GM12878 (cell line): ENCODE measurements around the gene PYM1. TPM values are rescaled to one million over a fixed set of nuclear protein-coding genes. Genes with fewer than 3 reads are reported as not detected.

Source experiments
- ATAC-seq: fragments of 200-7000 bp; cut with Tn5 transposase; 3 replicates; pipeline ENCODE4 v1.9.1; 2020; ENCODE audit warnings: mild to moderate bottlenecking, moderate library complexity
- BruUV-seq: library from RNA; stranded (reverse); fragments of 400-500 nt; replicated peaks from 2 replicates; lab custom pipeline; 2021; lab: Mats Ljungman, UMichigan
- CTCF ChIA-PET: fragments of 300-600 bp; sonication (Branson Sonifier 250); formaldehyde crosslinking; extraction: SDS; loops from one replicate; lab custom pipeline; 2021; ENCODE audit warnings: inconsistent platforms; lab: Yijun Ruan, JAX
- POLR2A ChIA-PET: fragments of 350-600 bp; formaldehyde crosslinking; extraction: SDS; loops from one replicate; lab custom pipeline; 2021; ENCODE audit warnings: inconsistent platforms; lab: Charles Lee
- RAD21 ChIA-PET: fragments of 300-600 bp; sonication (Branson Sonifier 250); formaldehyde crosslinking; loops from one replicate; lab custom pipeline; 2023; ENCODE audit warnings: antibody characterized with exemption; ENCODE audit not compliant: unreplicated experiment; lab: Charles Lee
- SMC1A ChIA-PET: fragments of 300-600 bp; sonication (Branson Sonifier 250); formaldehyde crosslinking; loops from one replicate; lab custom pipeline; 2023; ENCODE audit not compliant: unreplicated experiment, uncharacterized antibody; lab: Charles Lee
- DNase-seq: peaks from one replicate; pipeline ENCODE4 v3.0.0-alpha.2; 2011; ENCODE audit warnings: low read depth, low spot score
- FAIRE-seq: peaks from 3 replicates; lab custom pipeline; 2011; peaks lifted over from hg19 to GRCh38; lab: Jason Lieb, UNC
- H2AFZ ChIP-seq: 2 replicates; pipeline ENCODE4 v1.6.0; 2011; ENCODE audit warnings: low read depth, low read length, control low read depth; ENCODE audit not compliant: control insufficient read depth
- H3K27ac ChIP-seq: 2 replicates; pipeline ENCODE4 v1.5.1; 2011; ENCODE audit warnings: control low read depth; ENCODE audit not compliant: control insufficient read depth, insufficient read depth
- H3K27me3 ChIP-seq, 2 experiments: replicated peaks in 1 of 2; 2 replicates each; pipeline versions ENCODE4 v1.6.0 to v1.6.1; 2011; ENCODE audit warnings: low read length in 1 of 2; ENCODE audit not compliant: control insufficient read depth in 2 of 2, insufficient read depth in 2 of 2
- H3K36me3 ChIP-seq, 2 experiments: 2 replicates each; pipeline ENCODE4 v1.5.1; 2011; ENCODE audit warnings: low read length in 1 of 2; ENCODE audit not compliant: control insufficient read depth in 2 of 2, insufficient read depth in 2 of 2
- H3K4me1 ChIP-seq: 2 replicates; pipeline ENCODE4 v1.6.1; 2011; ENCODE audit warnings: mild to moderate bottlenecking, low read length, moderate library complexity, mixed read lengths; ENCODE audit not compliant: control insufficient read depth, insufficient read depth
- H3K4me2 ChIP-seq: 2 replicates; pipeline ENCODE4 v1.6.0; 2011; ENCODE audit warnings: control low read depth; ENCODE audit not compliant: control insufficient read depth, insufficient read depth
- H3K4me3 ChIP-seq: fragments of 200-600 bp; sonication (generic); 2 replicates; pipeline ENCODE4 v1.5.1; 2016
- H3K79me2 ChIP-seq: 2 replicates; pipeline ENCODE4 v1.6.0; 2011; ENCODE audit warnings: low read length; ENCODE audit not compliant: control insufficient read depth, insufficient read depth
- H3K9ac ChIP-seq: 2 replicates; pipeline ENCODE4 v1.8.0; 2011; ENCODE audit warnings: low read length, control low read depth, mixed read lengths; ENCODE audit not compliant: control insufficient read depth, insufficient read depth
- H3K9me3 ChIP-seq: replicated peaks from 3 replicates; pipeline ENCODE4 v1.5.1; 2011; ENCODE audit warnings: mild to moderate bottlenecking, low read length; ENCODE audit not compliant: control insufficient read depth, insufficient read depth
- H4K20me1 ChIP-seq: 2 replicates; pipeline ENCODE4 v1.6.0; 2011; ENCODE audit not compliant: control insufficient read depth, insufficient read depth
- CREB1 ChIP-seq: IDR thresholded peaks from 2 replicates; pipeline ENCODE4 v1.6.1; 2012; ENCODE audit warnings: low read depth, mild to moderate bottlenecking, inconsistent platforms
- GATAD2B ChIP-seq: fragments of 450-650 bp; conservative IDR thresholded peaks from 2 replicates; pipeline ENCODE4 v1.6.1; 2017; ENCODE audit warnings: low read depth, mild to moderate bottlenecking, moderate library complexity
- KAT2A ChIP-seq: conservative IDR thresholded peaks from 2 replicates; pipeline ENCODE4 v1.6.1; 2011; ENCODE audit warnings: low read depth, low read length; ENCODE audit not compliant: control insufficient read depth
- NFYB ChIP-seq: IDR thresholded peaks from 2 replicates; pipeline ENCODE4 v1.6.1; 2011; ENCODE audit warnings: low read depth, mild to moderate bottlenecking, low read length, improper control_type of control experiment, moderate library complexity; ENCODE audit not compliant: insufficient read depth
- NRF1 ChIP-seq: conservative IDR thresholded peaks from 2 replicates; pipeline ENCODE4 v1.6.1; 2011; ENCODE audit warnings: mild to moderate bottlenecking, low read depth, low read length, improper control_type of control experiment
- RELB ChIP-seq: fragments of 450-650 bp; IDR thresholded peaks from 2 replicates; pipeline ENCODE4 v1.6.1; 2017; ENCODE audit warnings: low read depth, mild to moderate bottlenecking, moderate library complexity
- TARDBP ChIP-seq: IDR thresholded peaks from 2 replicates; pipeline ENCODE4 v1.6.1; 2016; ENCODE audit warnings: borderline replicate concordance
- WRNIP1 ChIP-seq: IDR thresholded peaks from 2 replicates; pipeline ENCODE4 v1.6.1; 2011; ENCODE audit warnings: low read depth, low read length, improper control_type of control experiment, borderline replicate concordance
- ZSCAN29 ChIP-seq: fragments of 450-650 bp; IDR thresholded peaks from 2 replicates; pipeline ENCODE4 v1.6.1; 2017; ENCODE audit warnings: mild to moderate bottlenecking, moderate library complexity
- WGBS: methylation state at CpG from one replicate; pipeline ENCODE4 v1.1.6; 2016; ENCODE audit warnings: low lambda C conversion rate; ENCODE audit not compliant: insufficient replicate concordance, insufficient coverage; ENCODE audit errors: missing lambda C conversion rate; 5-methylcytosine and 5-hydroxymethylcytosine counted together
- in situ Hi-C: fragments of 300-500 bp; cut with MboI; formaldehyde crosslinking; loops from 9 replicates; pipeline ENCODE4 v1.14.3; 2018; ENCODE audit warnings: mixed read lengths
- intact Hi-C: fragments of 100-400 bp; cut with micrococcal nuclease; formaldehyde crosslinking; loops from one replicate; pipeline ENCODE4 v1.14.2; 2022; ENCODE audit not compliant: unreplicated experiment
- polyA plus RNA-seq, 11 experiments: library from polyadenylated mRNA; depleted of rRNA in 4 of 11; unstranded in 6 of 11; stranded (reverse) in 5 of 11; fragments of >200 nt; fragmentation: Nextera tagmentation in 4 of 11; fragmentation: Illumina TruSeq in 1 of 11; extraction: Ambion mirVana in 4 of 11; extraction: Trizol in 1 of 11; gene quantifications; 1 replicate in 1 of 11; 2 replicates in 10 of 11; pipeline versions ENCODE4 v1.2.1 to v1.2.3, GENCODE V29; 2011 to 2016; ENCODE audit warnings: inconsistent platforms in 2 of 11, missing spikeins in 2 of 11, low read depth in 1 of 11
- total RNA-seq, 4 experiments: library from RNA; depleted of rRNA in 3 of 4; stranded (reverse); fragments of >200 nt in 3 of 4; fragmentation: Illumina TruSeq in 1 of 4; extraction: Trizol in 1 of 4; gene quantifications; 2 replicates each; pipeline versions ENCODE4 v1.2.1 to v1.2.3, GENCODE V29; 2013 to 2021

PYM1 gene
- total and polyA plus RNA-seq, 10 of the 15 experiments (the other 5 are each of a cell fraction or from before 2014, with no cell fraction given): 33.9 to 93.4 (median 55.8) TPM

GRCh38 chr12:55933799-55934742 is 6.4 kb upstream of the PYM1 start:
- DNase-seq (no peak), FAIRE-seq (no peak), ATAC-seq (no peak)
- ChIA-PET SMC1A (interaction anchor here (0.7 to 3.4 kb wide), 19 partner anchors 10 to 228 kb away, joined by 3 to 12 read pairs (median 4); partner anchors contain the start of genes DNAJC14, ORMDL2, RAB5B and SARNP), CTCF (interaction anchor here (0.6 to 4.5 kb wide), 15 partner anchors 8 to 196 kb away, joined by 3 to 20 read pairs (median 4); partner anchors contain the start of genes ORMDL2, SARNP and SUOX), POLR2A (interaction anchor here (0.6 to 3.9 kb wide), 12 partner anchors 18 to 205 kb away, joined by 3 to 18 read pairs (median 4); partner anchors contain the start of genes GDF11, ORMDL2, RAB5B and SARNP), RAD21 (interaction anchor here (0.6 to 2.1 kb wide), 10 partner anchors 24 to 196 kb away, joined by 3 to 10 read pairs (median 4); partner anchors contain the start of genes ORMDL2, SARNP and SUOX)
- WGBS: 97% methylated on average over 1 of the region's 1 CpG
- BruUV-seq: no TSS peak
- H3K36me3 ChIP-seq: peaks cover 0 to 13% of the 10 kb centered on the region in 2 experiments; a peak in 3 of 4 replicates
- no peak overlapping the region for H2AFZ ChIP-seq
- intact Hi-C loops: no loop called here
- H3K9ac ChIP-seq: no peak overlapping the region
- H3K27me3 ChIP-seq: no peaks in the 10 kb centered on the region
- TF ChIP-seq TARDBP: no peak
- H4K20me1 ChIP-seq: no peaks in the 10 kb centered on the region
- peaks cover 8% of the 10 kb centered on the region; the same call in 1 of the 2 replicates for H3K4me1 ChIP-seq
- H3K4me2 ChIP-seq: no peak overlapping the region; the same call in none of the 2 replicates
- no peak overlapping the region for H3K4me3 ChIP-seq
- in situ Hi-C loops: no loop called here
- peaks cover 20% of the 10 kb centered on the region for H3K79me2 ChIP-seq
- no peaks in the 10 kb centered on the region for H3K9me3 ChIP-seq
- H3K27ac ChIP-seq: no peak overlapping the region

- WGBS: 89% methylated on average over 7 of the region's 7 CpGs
- no TSS peak for BruUV-seq
- POLR2A ChIA-PET: interaction anchor here (0.5 to 3.9 kb wide), 16 partner anchors 13 to 218 kb away, joined by 3 to 18 read pairs (median 4); partner anchors contain the start of gene RAB5B
- Histone ChIP-seq H4K20me1 (no peaks in the 10 kb centered on the region), H2AFZ (no peak overlapping the region), H3K4me1 (peaks cover 8% of the 10 kb centered on the region; the same call in 1 of the 2 replicates), H3K9me3 (no peaks in the 10 kb centered on the region), H3K79me2 (peaks cover 20% of the 10 kb centered on the region), H3K36me3 (peaks cover 0 to 13% of the 10 kb centered on the region in 2 experiments; a peak in 2 of 4 replicates), H3K27ac (no peak overlapping the region), H3K4me2 (peak overlapping the region; percentile 79), H3K27me3 (no peaks in the 10 kb centered on the region), H3K4me3 (peak overlapping the region; percentile 99), H3K9ac (no peak overlapping the region)
- SMC1A ChIA-PET: interaction anchor here (0.7 to 3.4 kb wide), 22 partner anchors 8 to 228 kb away, joined by 3 to 12 read pairs (median 4); partner anchors contain the start of genes DNAJC14, ORMDL2, RAB5B and SARNP
- ATAC-seq (no peak), FAIRE-seq (no peak), DNase-seq (no peak)
- CTCF ChIA-PET: interaction anchor here (1.0 to 4.5 kb wide), 14 partner anchors 8 to 204 kb away, joined by 3 to 20 read pairs (median 5); partner anchors contain the start of genes ORMDL2, SARNP and SUOX
- RAD21 ChIA-PET: interaction anchor here (0.6 to 2.1 kb wide), 8 partner anchors 35 to 195 kb away, joined by 3 to 10 read pairs (median 4); partner anchors contain the start of genes ORMDL2, SARNP and SUOX
- in situ Hi-C loops: no loop called here
- no peak for TF ChIP-seq KAT2A
- no peak for TF ChIP-seq GATAD2B
- no peak for TF ChIP-seq NFYB
- no peak for TF ChIP-seq CREB1
- no peak for TF ChIP-seq WRNIP1
- no peak for TF ChIP-seq NRF1
- no peak for TF ChIP-seq RELB
- TF ChIP-seq ZSCAN29: no peak
- intact Hi-C loops: no loop called here
These were observed 5.6 kb upstream of the PYM1 start for GRCh38 chr12:55933169-55933798.
